HCT116 (cell line): Measurements from ENCODE around the gene KLHL11. TPM values are rescaled to one million over a fixed set of nuclear protein-coding genes. Genes with fewer than 3 reads are reported as not detected.

Experiments
- ATAC-seq: fragments of 200-7000 bp; cut with Tn5 transposase; 2 replicates; pipeline ENCODE4 v1.9.1; 2020; ENCODE audit warnings: mild to moderate bottlenecking, moderate library complexity
- BruUV-seq: library from RNA; stranded (reverse); fragments of 400-500 nt; replicated peaks from 2 replicates; lab custom pipeline; 2021; lab: Mats Ljungman, UMichigan
- CTCF ChIA-PET: fragments of 300-600 bp; sonication (Branson Sonifier 250); formaldehyde crosslinking; loops from one replicate; lab custom pipeline; 2021; ENCODE audit warnings: antibody characterized with exemption; lab: Charles Lee
- POLR2A ChIA-PET: fragments of 300-600, 350-600 bp; sonication (Branson Sonifier 250); formaldehyde crosslinking; loops from one replicate; lab custom pipeline; 2021; ENCODE audit warnings: antibody characterized with exemption; lab: Charles Lee
- RAD21 ChIA-PET, 2 experiments: fragments of 300-600 bp; sonication (Branson Sonifier 250); formaldehyde crosslinking; loops; one replicate each; lab custom pipeline; 2023; ENCODE audit warnings: low total read pairs in 2 of 2; ENCODE audit not compliant: uncharacterized antibody in 2 of 2, unreplicated experiment in 2 of 2, low non-redundant PET in 1 of 2; lab: Charles Lee
- DNase-seq: peaks from one replicate; pipeline ENCODE4 v3.0.0-alpha.2; 2010; ENCODE audit warnings: low read depth, low spot score
- H2AFZ ChIP-seq: fragments of 200-600 bp; shearing (Covaris generic), sonication (generic); 2 replicates; pipeline ENCODE4 v1.6.1; 2017; ENCODE audit warnings: low read depth, mixed run types, mixed read lengths, antibody characterized with exemption, low read length; ENCODE audit not compliant: poor library complexity, severe bottlenecking
- H3K27ac ChIP-seq: 2 replicates; pipeline ENCODE4 v1.5.1; 2012; ENCODE audit warnings: low read depth, low read length
- H3K27me3 ChIP-seq: fragments of 200-600 bp; sonication (generic); 2 replicates; pipeline ENCODE4 v1.6.1; 2016; ENCODE audit warnings: mixed run types, low read length, mixed read lengths; ENCODE audit not compliant: insufficient read depth
- H3K36me3 ChIP-seq, 2 experiments: fragments of 200-500 bp in 1 of 2; fragments of 200-600 bp in 1 of 2; sonication (Bioruptor generic) in 1 of 2; sonication (generic) in 1 of 2; 2 replicates each; pipeline versions ENCODE4 v1.5.1 to v1.6.1; 2014 to 2016; ENCODE audit warnings: low read length in 2 of 2, inconsistent platforms in 1 of 2, mixed read lengths in 1 of 2, mixed run types in 1 of 2; ENCODE audit not compliant: insufficient read depth in 2 of 2, control insufficient read depth in 1 of 2
- H3K4me1 ChIP-seq, 2 experiments: fragments of 200-600 bp in 1 of 2; sonication (generic) in 1 of 2; 2 replicates each; pipeline versions ENCODE4 v1.5.1 to v1.6.1; 2012 to 2017; ENCODE audit warnings: low read length in 2 of 2, inconsistent platforms in 1 of 2, mild to moderate bottlenecking in 1 of 2, mixed read lengths in 1 of 2, mixed run types in 1 of 2, moderate library complexity in 1 of 2; ENCODE audit not compliant: insufficient read depth in 2 of 2, control insufficient read depth in 1 of 2
- H3K4me2 ChIP-seq: fragments of 200-600 bp; sonication (generic); 2 replicates; pipeline ENCODE4 v1.6.1; 2017; ENCODE audit warnings: mixed run types, low read length, mixed read lengths
- H3K4me3 ChIP-seq, 2 experiments: fragments of 200-600 bp in 1 of 2; sonication (generic) in 1 of 2; replicated peaks in 1 of 2; 2 replicates each; pipeline ENCODE4 v1.5.1; 2011 to 2016; ENCODE audit warnings: low read length in 2 of 2, control low read depth in 1 of 2, low read depth in 1 of 2, mild to moderate bottlenecking in 1 of 2, mixed read lengths in 1 of 2, mixed run types in 1 of 2
- H3K79me2 ChIP-seq: fragments of 200-600 bp; sonication (generic); 2 replicates; pipeline ENCODE4 v1.6.1; 2017; ENCODE audit warnings: mild to moderate bottlenecking, mixed run types, low read length, moderate library complexity, mixed read lengths; ENCODE audit not compliant: insufficient read depth
- H3K9ac ChIP-seq: fragments of 200-600 bp; sonication (generic); 2 replicates; pipeline ENCODE4 v1.6.1; 2016; ENCODE audit warnings: low read length, mixed read lengths
- H3K9me2 ChIP-seq: fragments of 200-600 bp; sonication (generic), shearing (Covaris generic); 2 replicates; pipeline ENCODE4 v1.6.1; 2017; ENCODE audit warnings: mixed run types, mild to moderate bottlenecking, moderate library complexity; ENCODE audit not compliant: insufficient read depth
- H3K9me3 ChIP-seq, 2 experiments: fragments of 200-500 bp in 1 of 2; fragments of 200-600 bp in 1 of 2; sonication (Bioruptor generic) in 1 of 2; sonication (generic) in 1 of 2; 2 replicates each; pipeline ENCODE4 v1.6.1; 2014 to 2017; ENCODE audit warnings: low read length in 2 of 2, mixed read lengths in 2 of 2, inconsistent platforms in 1 of 2, low read depth in 1 of 2, mild to moderate bottlenecking in 1 of 2, mixed run types in 1 of 2, moderate library complexity in 1 of 2; ENCODE audit not compliant: control insufficient read depth in 1 of 2, insufficient read depth in 1 of 2
- H4K20me1 ChIP-seq: fragments of 200-600 bp; sonication (generic), shearing (Covaris generic); 2 replicates; pipeline ENCODE4 v1.6.1; 2017; ENCODE audit warnings: mixed run types, mild to moderate bottlenecking, moderate library complexity; ENCODE audit not compliant: insufficient read depth
- CBX3 ChIP-seq: IDR thresholded peaks from 2 replicates; pipeline ENCODE4 v1.6.1; 2012; ENCODE audit warnings: low read depth
- EGR1 ChIP-seq: IDR thresholded peaks from 2 replicates; pipeline ENCODE4 v1.6.1; 2012; ENCODE audit warnings: low read depth
- ELF1 ChIP-seq: IDR thresholded peaks from 2 replicates; pipeline ENCODE4 v1.6.1; 2012; ENCODE audit warnings: low read depth, borderline replicate concordance
- EZH2 ChIP-seq: fragments of 200-600 bp; sonication (generic); IDR thresholded peaks from 2 replicates; pipeline ENCODE4 v1.6.1; 2017; ENCODE audit warnings: antibody characterized with exemption, mixed run types
- EZH2phosphoT487 ChIP-seq: fragments of 200-600 bp; IDR thresholded peaks from 2 replicates; pipeline ENCODE4 v1.6.1; 2018; ENCODE audit warnings: antibody characterized with exemption, borderline replicate concordance
- FOSL1 ChIP-seq: IDR thresholded peaks from 2 replicates; pipeline ENCODE4 v1.6.1; 2012; ENCODE audit warnings: low read depth
- JUND ChIP-seq: IDR thresholded peaks from 2 replicates; pipeline ENCODE4 v1.6.1; 2012
- SP1 ChIP-seq: IDR thresholded peaks from 2 replicates; pipeline ENCODE4 v1.6.1; 2012; ENCODE audit warnings: low read depth
- ZFX ChIP-seq: fragments of 450-650 bp; IDR thresholded peaks from 2 replicates; pipeline ENCODE4 v1.6.1; 2017
- ZNF274 ChIP-seq: fragments of 200-500 bp; sonication (Bioruptor generic); IDR thresholded peaks from 2 replicates; pipeline ENCODE4 v1.6.1; 2014; ENCODE audit warnings: mild to moderate bottlenecking, low read depth, low read length, inconsistent platforms
- intact Hi-C: fragments of 100-400 bp; cut with micrococcal nuclease; formaldehyde crosslinking; loops from 2 replicates; pipeline ENCODE4 v1.10.0; 2022
- total RNA-seq: library from RNA; stranded (reverse); gene quantifications from one replicate; pipeline ENCODE4 v1.2.1, GENCODE V29; 2021; ENCODE audit not compliant: unreplicated experiment
- TF ChIP-seq, protein P1 (sequence below): IDR thresholded peaks from 2 replicates; pipeline ENCODE4 v1.6.1; 2011; ENCODE audit warnings: mild to moderate bottlenecking, low read length, moderate library complexity; ENCODE audit not compliant: insufficient replicate concordance; ENCODE audit errors: extremely low read depth
- TF ChIP-seq, protein P2 (sequence below), 3 experiments: fragments of 200-600 bp in 1 of 3; sonication (generic) in 1 of 3; IDR thresholded peaks in 2 of 3; conservative IDR thresholded peaks in 1 of 3; 2 replicates each; pipeline ENCODE4 v1.5.1; 2012 to 2017; ENCODE audit warnings: low read depth in 2 of 3, low read length in 2 of 3, antibody characterized with exemption in 1 of 3, borderline replicate concordance in 1 of 3, control low read depth in 1 of 3, mild to moderate bottlenecking in 1 of 3, mixed read lengths in 1 of 3, mixed run types in 1 of 3, moderate library complexity in 1 of 3; ENCODE audit not compliant: insufficient read depth in 1 of 3

Gene KLHL11
- total RNA-seq, 1 experiment from 2014 or later = 22.4 TPM

GRCh38 chr17:41824086-41824485, 41.1 kb downstream of the KLHL11 start:
- H3K4me3 ChIP-seq = no peak overlapping the region
- no peak overlapping the region for H3K4me2 ChIP-seq
- no peaks in the 10 kb centered on the region for H3K27me3 ChIP-seq
- no peaks in the 10 kb centered on the region for H3K4me1 ChIP-seq
- peaks cover 12 to 18% of the 10 kb centered on the region in 2 experiments for H3K36me3 ChIP-seq
- POLR2A ChIA-PET = no interaction called here
- ATAC-seq = no peak
- H4K20me1 ChIP-seq = no peaks in the 10 kb centered on the region
- TF ChIP-seq FOSL1 (no peak), EZH2phosphoT487 (no peak), ZNF274 (no peak), JUND (no peak), EGR1 (no peak), EZH2 (no peak), CBX3 (no peak), ELF1 (no peak), ZFX (no peak), SP1 (no peak)
- TF ChIP-seq, protein P1, sequence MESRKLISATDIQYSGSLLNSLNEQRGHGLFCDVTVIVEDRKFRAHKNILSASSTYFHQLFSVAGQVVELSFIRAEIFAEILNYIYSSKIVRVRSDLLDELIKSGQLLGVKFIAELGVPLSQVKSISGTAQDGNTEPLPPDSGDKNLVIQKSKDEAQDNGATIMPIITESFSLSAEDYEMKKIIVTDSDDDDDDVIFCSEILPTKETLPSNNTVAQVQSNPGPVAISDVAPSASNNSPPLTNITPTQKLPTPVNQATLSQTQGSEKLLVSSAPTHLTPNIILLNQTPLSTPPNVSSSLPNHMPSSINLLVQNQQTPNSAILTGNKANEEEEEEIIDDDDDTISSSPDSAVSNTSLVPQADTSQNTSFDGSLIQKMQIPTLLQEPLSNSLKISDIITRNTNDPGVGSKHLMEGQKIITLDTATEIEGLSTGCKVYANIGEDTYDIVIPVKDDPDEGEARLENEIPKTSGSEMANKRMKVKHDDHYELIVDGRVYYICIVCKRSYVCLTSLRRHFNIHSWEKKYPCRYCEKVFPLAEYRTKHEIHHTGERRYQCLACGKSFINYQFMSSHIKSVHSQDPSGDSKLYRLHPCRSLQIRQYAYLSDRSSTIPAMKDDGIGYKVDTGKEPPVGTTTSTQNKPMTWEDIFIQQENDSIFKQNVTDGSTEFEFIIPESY = no peak
- TF ChIP-seq, protein P2, sequence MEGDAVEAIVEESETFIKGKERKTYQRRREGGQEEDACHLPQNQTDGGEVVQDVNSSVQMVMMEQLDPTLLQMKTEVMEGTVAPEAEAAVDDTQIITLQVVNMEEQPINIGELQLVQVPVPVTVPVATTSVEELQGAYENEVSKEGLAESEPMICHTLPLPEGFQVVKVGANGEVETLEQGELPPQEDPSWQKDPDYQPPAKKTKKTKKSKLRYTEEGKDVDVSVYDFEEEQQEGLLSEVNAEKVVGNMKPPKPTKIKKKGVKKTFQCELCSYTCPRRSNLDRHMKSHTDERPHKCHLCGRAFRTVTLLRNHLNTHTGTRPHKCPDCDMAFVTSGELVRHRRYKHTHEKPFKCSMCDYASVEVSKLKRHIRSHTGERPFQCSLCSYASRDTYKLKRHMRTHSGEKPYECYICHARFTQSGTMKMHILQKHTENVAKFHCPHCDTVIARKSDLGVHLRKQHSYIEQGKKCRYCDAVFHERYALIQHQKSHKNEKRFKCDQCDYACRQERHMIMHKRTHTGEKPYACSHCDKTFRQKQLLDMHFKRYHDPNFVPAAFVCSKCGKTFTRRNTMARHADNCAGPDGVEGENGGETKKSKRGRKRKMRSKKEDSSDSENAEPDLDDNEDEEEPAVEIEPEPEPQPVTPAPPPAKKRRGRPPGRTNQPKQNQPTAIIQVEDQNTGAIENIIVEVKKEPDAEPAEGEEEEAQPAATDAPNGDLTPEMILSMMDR (IDR thresholded peaks at IDR 0.05 in 2 of 3, conservative IDR thresholded peaks at IDR 0.05 in 1 of 3; ENCODE audit: borderline replicate concordance in 1 of 3, insufficient read depth in 1 of 3, low read depth in 2 of 3, low read length in 2 of 3) = no peak
- CTCF ChIA-PET = no interaction called here
- no TSS peak for BruUV-seq
- no peaks in the 10 kb centered on the region for H3K9me2 ChIP-seq
- H2AFZ ChIP-seq = no peak overlapping the region
- H3K9me3 ChIP-seq = no peaks in the 10 kb centered on the region
- RAD21 ChIA-PET = no interaction called here
- intact Hi-C loops = no loop called here
- no peak overlapping the region for H3K9ac ChIP-seq
- no peak for DNase-seq
- H3K27ac ChIP-seq = no peak overlapping the region
- H3K79me2 ChIP-seq = no peaks in the 10 kb centered on the region
